Measurements from ENCODE around the gene DTWD2.
"Not testable (repeated sequence)": the region's sequence is repeated elsewhere in the genome, so short reads cannot be mapped to it uniquely, and the experiment has no call there.

Gene DTWD2

GRCh38 chr5:118998861-118999260, 10.5 kb upstream of the DTWD2 start:
- DNase-seq (ENCODE audit: low read depth in 2 of 2), result not testable (repeated sequence)

DNA sequence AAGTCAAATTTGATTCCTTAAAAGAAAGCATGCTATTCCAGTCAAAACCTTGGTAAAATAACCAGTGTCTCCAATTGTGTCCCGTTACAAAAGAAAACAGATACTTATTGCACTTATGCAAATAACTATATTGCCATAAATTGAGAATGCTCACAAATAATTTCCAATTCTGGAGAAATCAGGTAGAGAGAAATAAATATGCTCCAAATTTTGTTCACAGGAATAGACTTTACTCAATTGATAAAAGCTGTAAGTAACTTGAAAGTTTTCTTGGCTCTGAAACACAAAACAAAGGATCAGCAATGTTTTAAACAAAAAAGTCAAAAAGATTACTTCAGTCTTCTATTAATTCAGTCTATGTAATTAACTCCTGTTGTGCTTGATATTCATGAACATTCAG, 7.8 kb upstream of the DTWD2 start:
- no peak for DNase-seq (ENCODE audit: low read depth in 2 of 2)

DNA sequence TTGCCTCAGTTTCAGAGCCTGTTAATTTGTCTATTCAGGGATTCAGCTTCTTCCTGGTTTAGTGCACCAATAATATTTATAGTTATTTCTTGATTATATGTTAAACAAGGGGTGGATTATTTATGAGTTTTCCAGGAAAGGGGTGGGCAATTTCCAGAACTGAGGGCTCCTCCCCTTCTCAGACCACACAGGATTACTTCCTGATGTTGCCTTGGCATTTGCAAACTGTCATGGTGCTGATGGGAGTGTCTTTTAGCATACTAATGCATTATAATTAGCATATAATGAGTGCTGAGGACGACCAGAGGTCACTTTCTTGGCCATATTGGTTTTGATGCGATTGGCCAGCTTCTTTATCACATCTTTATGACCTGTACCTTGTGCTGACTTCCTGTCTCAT, 6.2 kb upstream of the DTWD2 start:
- no peak for DNase-seq (ENCODE audit: low read depth in 2 of 2)

DNA sequence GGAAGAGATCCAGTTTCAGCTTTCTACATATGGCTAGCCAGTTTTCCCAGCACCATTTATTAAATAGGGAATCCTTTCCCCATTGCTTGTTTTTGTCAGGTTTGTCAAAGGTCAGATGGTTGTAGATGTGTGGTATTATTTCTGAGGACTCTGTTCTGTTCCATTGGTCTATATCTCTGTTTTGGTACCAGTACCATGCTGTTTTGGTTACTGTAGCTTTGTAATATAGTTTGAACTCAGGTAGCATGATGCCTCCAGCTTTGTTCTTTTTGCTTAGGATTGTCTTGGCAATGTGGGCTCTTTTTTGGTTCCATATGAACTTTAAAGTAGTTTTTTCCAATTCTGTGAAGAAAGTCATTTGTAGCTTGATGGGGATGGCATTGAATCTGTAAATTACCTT, 4.8 kb upstream of the DTWD2 start:
- not testable (repeated sequence) for DNase-seq (ENCODE audit: low read depth in 2 of 2)

DNA sequence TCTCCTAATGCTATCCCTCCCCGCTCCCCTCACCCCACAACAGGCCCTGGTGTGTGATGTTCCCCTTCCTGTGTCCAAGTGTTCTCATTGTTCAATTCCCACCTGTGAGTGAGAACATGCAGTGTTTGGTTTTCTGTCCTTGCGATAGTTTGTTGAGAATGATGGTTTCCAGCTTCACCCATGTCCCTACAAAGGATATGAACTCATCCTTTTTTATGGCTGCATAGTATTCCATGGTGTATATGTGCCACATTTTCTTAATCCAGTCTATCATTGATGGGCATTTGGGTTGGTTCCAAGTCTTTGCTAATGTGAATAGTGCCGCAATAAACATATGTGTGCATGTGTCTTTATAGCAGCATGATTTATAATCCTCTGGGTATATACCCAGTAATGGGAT, 3.7 kb upstream of the DTWD2 start:
- DNase-seq (ENCODE audit: low read depth in 2 of 2), result not testable (repeated sequence)

DNA sequence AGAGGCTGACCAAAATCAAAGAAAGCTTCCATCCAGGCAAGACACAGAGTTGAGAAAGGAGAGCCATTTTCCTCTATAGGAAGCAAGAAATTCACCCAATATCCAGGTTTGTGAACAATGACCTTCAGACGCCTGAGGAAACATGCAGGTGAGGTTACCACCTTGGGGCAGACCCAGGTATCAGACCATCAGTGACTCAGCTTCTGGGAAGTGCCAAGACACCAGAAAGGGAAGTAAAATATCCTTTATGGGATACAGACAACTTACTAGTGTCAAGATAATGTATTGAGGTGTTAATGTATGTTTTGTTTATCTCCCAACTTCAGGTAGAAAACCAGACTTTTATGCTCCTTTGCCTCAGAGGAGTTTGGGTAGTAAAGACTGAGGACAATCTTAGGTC, 2.2 kb upstream of the DTWD2 start:
- DNase-seq (ENCODE audit: low read depth in 2 of 2), result no peak

DNA sequence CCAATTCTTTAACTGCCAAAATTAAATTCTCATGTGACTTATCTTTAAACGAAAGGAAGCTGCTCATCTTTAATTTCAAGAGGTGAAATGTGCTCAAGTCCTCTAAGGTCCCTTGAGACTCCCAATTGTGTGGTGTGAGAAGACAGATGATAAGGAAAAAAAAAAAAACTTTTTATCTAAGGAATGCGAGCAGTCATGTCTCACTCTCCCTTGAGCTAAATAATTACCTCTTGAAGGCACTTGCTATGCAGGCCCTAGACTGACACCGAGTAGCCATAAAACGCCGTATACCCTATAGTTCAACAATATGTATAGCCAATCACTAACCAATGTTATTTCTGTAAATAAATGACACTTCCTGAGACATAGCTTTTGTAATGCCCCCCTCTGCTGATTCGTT, 1.5 kb upstream of the DTWD2 start:
- no peak for DNase-seq (ENCODE audit: low read depth in 2 of 2)

GRCh38 chr5:118988866-118989180, 476 bp upstream of the DTWD2 start:
- DNase-seq (ENCODE audit: low read depth in 2 of 2), result no peak

DNA sequence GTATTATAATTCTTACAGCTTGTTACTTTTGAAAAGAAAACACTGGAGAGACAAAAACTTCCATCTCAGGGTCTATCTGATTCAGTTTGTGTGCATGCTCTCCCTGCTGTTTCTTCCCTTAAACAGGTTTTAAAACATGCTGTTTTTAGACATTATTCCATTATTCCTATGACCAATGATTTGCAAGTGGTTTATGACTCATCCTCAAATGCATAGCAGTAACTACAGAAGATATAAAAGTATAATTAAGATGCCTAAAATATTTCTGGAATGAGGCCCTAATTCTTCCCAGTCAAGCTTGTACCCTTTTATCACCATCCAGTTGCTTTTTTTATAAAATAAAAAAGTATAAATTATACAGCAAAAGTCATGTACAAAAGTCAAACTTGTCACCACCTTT, 3.7 kb downstream of the DTWD2 start:
- no peak for DNase-seq (ENCODE audit: low read depth in 2 of 2)

DNA sequence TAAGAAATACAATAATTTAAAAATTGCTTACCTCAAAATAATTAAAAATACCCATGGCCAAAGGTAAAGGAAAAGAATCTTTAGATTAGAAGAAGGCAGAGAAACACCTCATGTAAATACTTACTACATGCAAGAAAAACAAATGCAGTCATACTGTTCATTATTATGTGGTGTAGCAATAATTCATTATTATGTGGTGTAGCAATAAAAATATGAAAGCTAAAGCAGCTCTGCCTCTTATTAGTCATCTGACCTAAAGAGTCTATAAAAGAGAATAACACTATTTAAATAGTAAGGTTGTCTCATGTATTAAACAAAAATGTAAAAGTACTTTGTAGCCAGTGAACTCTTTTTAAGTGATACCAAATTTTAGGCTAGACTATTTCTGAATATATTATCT, 6.6 kb downstream of the DTWD2 start:
- no peak for DNase-seq (ENCODE audit: low read depth in 2 of 2)

DNA sequence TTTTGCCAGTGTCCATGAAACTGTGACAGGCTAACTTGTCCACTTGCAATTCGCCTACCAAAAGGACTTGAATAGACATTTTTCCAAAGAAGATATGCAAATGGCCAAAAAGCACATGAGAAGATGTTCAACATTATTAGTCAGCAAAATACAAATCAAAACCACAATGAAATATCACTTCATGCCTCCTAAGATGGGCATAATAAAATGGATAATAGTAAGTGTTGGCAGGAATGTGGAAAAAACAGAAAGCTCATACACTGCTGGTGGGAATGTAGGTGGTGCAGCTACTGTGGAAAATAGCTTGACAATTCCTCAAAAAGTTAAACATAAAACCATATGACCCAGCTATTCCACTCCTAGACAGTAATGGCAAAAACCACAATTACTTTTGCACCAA, 7.9 kb downstream of the DTWD2 start:
- DNase-seq (ENCODE audit: low read depth in 2 of 2), result no peak

GRCh38 chr5:118980017-118980416, 8.3 kb downstream of the DTWD2 start:
- no peak for DNase-seq (ENCODE audit: low read depth in 2 of 2)

DNA sequence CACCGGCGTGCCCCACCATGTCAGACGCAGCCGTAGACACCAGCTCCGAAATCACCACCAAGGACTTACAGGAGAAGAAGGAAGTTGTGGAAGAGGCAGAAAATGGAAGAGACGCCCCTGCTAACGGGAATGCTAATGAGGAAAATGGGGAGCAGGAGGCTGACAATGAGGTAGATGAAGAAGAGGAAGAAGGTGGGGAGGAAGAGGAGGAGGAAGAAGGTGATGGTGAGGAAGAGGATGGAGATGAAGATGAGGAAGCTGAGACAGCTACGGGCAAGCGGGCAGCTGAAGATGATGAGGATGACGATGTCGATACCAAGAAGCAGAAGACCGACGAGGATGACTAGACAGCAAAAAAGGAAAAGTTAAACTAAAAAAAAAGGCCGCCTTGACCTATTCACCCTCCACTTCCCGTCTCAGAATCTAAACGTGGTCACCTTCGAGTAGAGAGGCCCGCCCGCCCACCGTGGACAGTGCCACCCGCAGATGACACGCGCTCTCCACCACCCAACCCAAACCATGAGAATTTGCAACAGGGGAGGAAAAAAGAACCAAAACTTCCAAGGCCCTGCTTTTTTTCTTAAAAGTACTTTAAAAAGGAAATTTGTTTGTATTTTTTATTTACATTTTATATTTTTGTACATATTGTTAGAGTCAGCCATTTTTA, 14.4 kb downstream of the DTWD2 start:
- not testable (repeated sequence) for DNase-seq (ENCODE audit: low read depth in 2 of 2)

GRCh38 chr5:118968925-118969375, 19.4 kb downstream of the DTWD2 start:
- no peak for DNase-seq (ENCODE audit: low read depth in 2 of 2)

- no peak for DNase-seq (ENCODE audit: low read depth in 2 of 2)
Measured at GRCh38 chr5:118968406-118968911, 19.9 kb downstream of the DTWD2 start.

GRCh38 chr5:118967059-118967508, 21.3 kb downstream of the DTWD2 start:
- DNase-seq (ENCODE audit: low read depth in 2 of 2), result no peak

GRCh38 chr5:118965890-118966289, 22.5 kb downstream of the DTWD2 start:
- DNase-seq (ENCODE audit: low read depth in 2 of 2), result no peak

- not testable (repeated sequence) for DNase-seq (ENCODE audit: low read depth in 2 of 2)
Measured at GRCh38 chr5:118964970-118965369, 23.4 kb downstream of the DTWD2 start.

- not testable (repeated sequence) for DNase-seq (ENCODE audit: low read depth in 2 of 2)
Measured at GRCh38 chr5:118964388-118964787, 24.0 kb downstream of the DTWD2 start.

DNA sequence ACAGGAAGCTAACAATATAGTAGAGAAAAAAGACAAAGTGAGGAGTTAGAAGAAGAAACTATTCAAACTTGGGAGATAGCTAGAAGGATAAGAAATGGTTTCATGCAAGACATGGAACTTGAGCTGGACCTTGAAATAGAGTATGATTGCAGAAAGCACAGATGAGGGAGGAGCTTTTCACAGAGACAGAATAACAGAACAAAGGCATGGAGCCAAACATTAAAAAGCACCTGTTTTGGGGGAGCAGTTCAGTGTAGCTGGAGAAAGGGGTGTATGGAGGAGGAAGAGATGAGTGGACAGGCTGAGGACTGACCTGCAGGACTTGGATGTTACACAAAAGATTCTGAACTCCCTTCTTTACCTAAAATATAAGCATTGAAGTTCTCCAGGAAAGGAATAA, 25.2 kb downstream of the DTWD2 start:
- DNase-seq (ENCODE audit: low read depth in 2 of 2), result no peak

DNA sequence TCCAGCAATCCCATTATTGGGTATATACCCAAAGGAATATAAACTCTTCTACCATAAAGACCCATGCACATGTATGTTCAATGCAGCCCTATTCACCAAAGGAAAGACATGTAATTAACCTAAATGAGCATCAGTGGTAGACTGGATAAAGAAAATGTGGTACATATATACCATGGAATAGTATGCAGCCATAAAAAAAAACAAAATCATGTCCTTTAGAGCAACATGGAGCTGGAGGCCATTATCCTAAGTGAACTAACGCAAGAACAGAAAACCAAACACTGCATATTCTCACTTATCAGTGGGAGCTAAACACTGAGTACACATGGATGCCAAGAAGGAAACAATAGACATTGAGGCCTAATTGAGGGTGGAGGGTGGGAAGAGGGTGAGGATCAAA, 27.8 kb downstream of the DTWD2 start:
- DNase-seq (ENCODE audit: low read depth in 2 of 2), result no peak

DNA sequence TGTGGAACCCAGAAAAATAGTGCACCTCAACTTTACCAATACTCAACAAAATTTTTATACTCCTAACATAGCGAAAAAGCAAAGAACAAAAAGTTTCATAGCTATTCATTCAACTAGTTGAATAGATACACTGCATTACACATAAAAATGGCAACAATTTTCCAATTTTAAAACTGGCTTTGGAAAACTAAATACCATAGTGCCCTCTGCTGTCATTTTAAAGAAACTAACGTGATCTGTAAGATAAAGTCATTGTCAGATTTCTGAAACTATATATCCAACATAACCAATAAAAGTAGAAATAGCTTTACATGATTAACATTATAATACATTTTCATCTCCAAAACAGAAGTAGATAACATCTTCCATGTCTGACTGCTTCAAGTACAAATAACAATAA, 31.6 kb downstream of the DTWD2 start:
- DNase-seq (ENCODE audit: low read depth in 2 of 2), result no peak

GRCh38 chr5:118953652-118954005, 34.7 kb downstream of the DTWD2 start:
- DNase-seq (ENCODE audit: low read depth in 2 of 2), result no peak

GRCh38 chr5:118952992-118953651, 35.2 kb downstream of the DTWD2 start:
- no peak for DNase-seq (ENCODE audit: low read depth in 2 of 2)
